Stomach (tissue), 4 donors: ENCODE results near the gene CELF2.

ENCODE experiments used
- CTCF ChIP-seq, 7 experiments: fragments of 450-650 bp in 4 of 7; fragments of 200-600 bp in 3 of 7; sonication (generic) in 3 of 7; IDR thresholded peaks; one replicate each; pipeline ENCODE4 v1.5.1; 2016 to 2019; ENCODE audit warnings: antibody characterized with exemption in 7 of 7, control low read depth in 2 of 7, mild to moderate bottlenecking in 1 of 7
- POLR2A ChIP-seq, 4 donors: fragments of 450-650 bp; IDR thresholded peaks; one replicate each; pipeline ENCODE4 v1.6.1; 2016; ENCODE audit warnings: antibody characterized with exemption in 4 of 4, control low read depth in 2 of 4, mild to moderate bottlenecking in 1 of 4, moderate library complexity in 1 of 4
- POLR2AphosphoS5 ChIP-seq, 3 donors: sonication (generic); formaldehyde crosslinking; IDR thresholded peaks; one replicate each; pipeline ENCODE4 v1.6.1; 2016; ENCODE audit warnings: antibody characterized with exemption in 3 of 3

GRCh38 chr10:11238893-11239292, 221.2 kb downstream of the CELF2 start:
- TF ChIP-seq POLR2A (IDR thresholded peaks at IDR 0.05) (no peak), CTCF (IDR thresholded peaks at IDR 0.05) (no peak), POLR2AphosphoS5 (IDR thresholded peaks at IDR 0.05) (no peak)
